ENCODE data around the gene AHNAK2. TPM values are rescaled to one million over a fixed set of nuclear protein-coding genes. Genes with fewer than 3 reads are reported as not detected.

AHNAK2 gene
- total and polyA plus RNA-seq, 2 of the 13 experiments (the other 11 are each of a cell fraction or from before 2014, with no cell fraction given): 0.11 to 0.18 TPM

DNA sequence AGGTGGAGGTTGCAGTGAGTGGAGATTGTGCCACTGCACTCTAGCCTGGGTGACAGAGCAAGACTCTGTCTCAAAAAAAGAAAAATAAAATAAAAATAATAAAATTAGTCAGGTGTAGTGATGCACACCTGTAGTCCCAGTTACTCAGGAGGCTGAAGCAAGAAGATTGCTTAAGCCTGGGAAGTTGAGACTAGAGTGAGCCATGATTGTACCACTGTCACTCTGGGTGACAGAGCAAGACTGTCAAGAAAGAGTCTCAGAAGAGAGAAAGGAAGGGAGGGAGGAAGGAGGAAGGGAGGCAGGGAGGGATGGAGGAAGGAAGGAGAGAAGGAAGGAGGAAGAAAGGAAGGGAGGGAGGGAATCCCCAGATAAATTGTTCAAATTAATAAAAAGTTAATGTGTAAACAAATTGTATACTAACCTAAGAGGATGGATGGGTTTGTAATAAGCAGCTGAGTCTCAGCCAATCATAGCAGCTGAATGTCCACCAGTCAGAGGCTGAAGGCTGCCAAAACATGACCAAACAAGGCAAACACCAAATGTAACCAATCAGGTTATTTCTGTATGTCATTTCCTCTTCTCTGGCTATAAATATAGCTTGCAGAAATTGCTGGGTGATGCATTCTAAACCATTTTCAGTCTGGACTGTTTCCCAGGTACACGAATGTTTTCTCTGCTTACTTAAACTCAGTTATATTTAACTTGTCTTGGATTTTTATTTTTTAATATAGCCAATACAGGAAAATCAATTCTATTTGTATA, 48.8 kb upstream of the AHNAK2 start:
- ChIA-PET POLR2A (no interaction called here), CTCF (ENCODE audit: low intra/inter-chr PET ratio, low total read pairs) (no interaction called here)
- ATAC-seq (no peak), DNase-seq (ENCODE audit: low spot score) (no peak), FAIRE-seq (no peak)
- no peaks in the 10 kb centered on the region for H3K79me2 ChIP-seq (ENCODE audit: insufficient read depth, low read length)
- no peak overlapping the region for H3K4me3 ChIP-seq (replicated peaks in 1 of 3; ENCODE audit: insufficient read depth in 1 of 3, low read depth in 2 of 3, low read length in 3 of 3)
- H3K9me3 ChIP-seq (ENCODE audit: low read length): no peaks in the 10 kb centered on the region
- intact Hi-C loops (cut with micrococcal nuclease; ENCODE audit: unreplicated experiment): no loop called here
- no peaks in the 10 kb centered on the region for H3K36me3 ChIP-seq (replicated peaks in 1 of 2; ENCODE audit: control insufficient read depth in 1 of 2, insufficient read depth in 2 of 2, low read length in 2 of 2)
- no peak overlapping the region for H2AFZ ChIP-seq (ENCODE audit: low read length)
- H3K9ac ChIP-seq (ENCODE audit: insufficient read depth, low read depth, low read length): no peak overlapping the region
- H3K27ac ChIP-seq (ENCODE audit: extremely low read length, insufficient read depth, low read length): no peak overlapping the region
- H3K4me2 ChIP-seq (ENCODE audit: low read depth, low read length): no peak overlapping the region
- in situ Hi-C loops (cut with HindIII; ENCODE audit: extremely low pct_ligation_motif_present, low pct_unique_long_range_greater_than_20kb): no loop called here
- peaks cover 0 to 20% of the 10 kb centered on the region in 2 experiments; a peak in 3 of 5 replicates for H3K27me3 ChIP-seq (ENCODE audit: control insufficient read depth in 1 of 2, insufficient read depth in 2 of 2, low read length in 2 of 2)
- 8% methylated on average over 1 of the region's 1 CpG for WGBS (ENCODE audit: low lambda C conversion rate)
- no peaks in the 10 kb centered on the region for H4K20me1 ChIP-seq (ENCODE audit: insufficient read depth, low read length)
- BruUV-seq (replicated peaks): no TSS peak
- peaks cover 16% of the 10 kb centered on the region for H3K4me1 ChIP-seq (ENCODE audit: insufficient read depth, low read length)
- TF ChIP-seq, protein P1, sequence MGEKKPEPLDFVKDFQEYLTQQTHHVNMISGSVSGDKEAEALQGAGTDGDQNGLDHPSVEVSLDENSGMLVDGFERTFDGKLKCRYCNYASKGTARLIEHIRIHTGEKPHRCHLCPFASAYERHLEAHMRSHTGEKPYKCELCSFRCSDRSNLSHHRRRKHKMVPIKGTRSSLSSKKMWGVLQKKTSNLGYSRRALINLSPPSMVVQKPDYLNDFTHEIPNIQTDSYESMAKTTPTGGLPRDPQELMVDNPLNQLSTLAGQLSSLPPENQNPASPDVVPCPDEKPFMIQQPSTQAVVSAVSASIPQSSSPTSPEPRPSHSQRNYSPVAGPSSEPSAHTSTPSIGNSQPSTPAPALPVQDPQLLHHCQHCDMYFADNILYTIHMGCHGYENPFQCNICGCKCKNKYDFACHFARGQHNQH (CRISPR knock-in tag; IDR thresholded peaks at IDR 0.05): no peak
- no peak for TF ChIP-seq ZKSCAN8 (CRISPR knock-in tag; IDR thresholded peaks at IDR 0.05; ENCODE audit: borderline replicate concordance)
- TF ChIP-seq ZNF670 (CRISPR knock-in tag; IDR thresholded peaks at IDR 0.05; ENCODE audit: borderline replicate concordance): no peak
- TF ChIP-seq PBX2 (CRISPR knock-in tag; IDR thresholded peaks at IDR 0.05): no peak
- TF ChIP-seq THAP11 (CRISPR knock-in tag; IDR thresholded peaks at IDR 0.05): no peak
- TF ChIP-seq, protein P2, sequence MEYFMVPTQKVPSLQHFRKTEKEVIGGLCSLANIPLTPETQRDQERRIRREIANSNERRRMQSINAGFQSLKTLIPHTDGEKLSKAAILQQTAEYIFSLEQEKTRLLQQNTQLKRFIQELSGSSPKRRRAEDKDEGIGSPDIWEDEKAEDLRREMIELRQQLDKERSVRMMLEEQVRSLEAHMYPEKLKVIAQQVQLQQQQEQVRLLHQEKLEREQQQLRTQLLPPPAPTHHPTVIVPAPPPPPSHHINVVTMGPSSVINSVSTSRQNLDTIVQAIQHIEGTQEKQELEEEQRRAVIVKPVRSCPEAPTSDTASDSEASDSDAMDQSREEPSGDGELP (IDR thresholded peaks at IDR 0.05; ENCODE audit: borderline replicate concordance, low read depth): no peak
- TF ChIP-seq TAF15 (IDR thresholded peaks at IDR 0.05; ENCODE audit: low read depth, low read length, poor library complexity, severe bottlenecking): no peak
- no peak for TF ChIP-seq FOXO4 (CRISPR knock-in tag; conservative IDR thresholded peaks at IDR 0.05)
- no peak for TF ChIP-seq HNF1A (IDR thresholded peaks at IDR 0.05; ENCODE audit: low read depth)
- no peak for TF ChIP-seq HNF1A (CRISPR knock-in tag; IDR thresholded peaks at IDR 0.05; ENCODE audit: borderline replicate concordance)
